NCI-H1092 (cell line): ENCODE measurements around the gene GCSAML.
"Not testable (repeated sequence)": the region's sequence is repeated elsewhere in the genome, so short reads cannot be mapped to it uniquely, and the experiment has no call there.

Source experiments
- DNase-seq: peaks from one replicate; lab custom pipeline; 2025; lab: John Stamatoyannopoulos, UW

The GCSAML gene

GRCh38 chr1:247548769-247549182 lies at the start of gene GCSAML:
GCSAML (plus strand) TSS chr1:247549134; CDS start chr1:247549192, 58 bp downstream.
- DNase-seq = no peak

- no peak for DNase-seq
Observed at GRCh38 chr1:247500865-247501264, 48.1 kb upstream of the GCSAML start.

GRCh38 chr1:247506831-247507230 lies 42.1 kb upstream of the GCSAML start:
- no peak for DNase-seq

GRCh38 chr1:247517795-247518612 lies 30.9 kb upstream of the GCSAML start:
- DNase-seq = no peak

GRCh38 chr1:247518613-247518891 lies 30.4 kb upstream of the GCSAML start:
- DNase-seq = no peak

- not testable (repeated sequence) for DNase-seq
Observed at GRCh38 chr1:247521886-247522285, 27.0 kb upstream of the GCSAML start.

GRCh38 chr1:247528812-247529474 lies 20.0 kb upstream of the GCSAML start:
- DNase-seq = no peak

- no peak for DNase-seq
Observed at GRCh38 chr1:247529771-247530355, 19.1 kb upstream of the GCSAML start.

- DNase-seq = no peak
Observed at GRCh38 chr1:247530785-247531184, 18.1 kb upstream of the GCSAML start.

GRCh38 chr1:247531937-247532336 lies 17.0 kb upstream of the GCSAML start:
- no peak for DNase-seq

- no peak for DNase-seq
Observed at GRCh38 chr1:247535402-247535801, 13.5 kb upstream of the GCSAML start.

GRCh38 chr1:247536340-247536739 lies 12.6 kb upstream of the GCSAML start, which contains the start of gene OR2C3:
OR2C3 (minus strand) TSS chr1:247536440; CDS start chr1:247532511, 3,929 bp downstream.
- DNase-seq = no peak

GRCh38 chr1:247538561-247538960 lies 10.4 kb upstream of the GCSAML start:
- DNase-seq = no peak

- DNase-seq = no peak
Observed at GRCh38 chr1:247539215-247539614, 9.7 kb upstream of the GCSAML start.

GRCh38 chr1:247540581-247540980 lies 8.4 kb upstream of the GCSAML start:
- no peak for DNase-seq

GRCh38 chr1:247542811-247543210 lies 6.1 kb upstream of the GCSAML start:
- no peak for DNase-seq

- DNase-seq = no peak
Observed at GRCh38 chr1:247548092-247548491, 842 bp upstream of the GCSAML start.

- DNase-seq = no peak
Observed at GRCh38 chr1:247551721-247552120, 2.8 kb downstream of the GCSAML start.

- DNase-seq = no peak
Observed at GRCh38 chr1:247552231-247552630, 3.3 kb downstream of the GCSAML start.

GRCh38 chr1:247557926-247558674 lies 9.2 kb downstream of the GCSAML start:
- no peak for DNase-seq

GRCh38 chr1:247561711-247562110 lies 12.8 kb downstream of the GCSAML start:
- no peak for DNase-seq

GRCh38 chr1:247562198-247562597 lies 13.3 kb downstream of the GCSAML start:
- no peak for DNase-seq
